GM19452 (cell line): Measurements from ENCODE around the gene FBLIM1.
"Not testable (repeated sequence)": the region's sequence is repeated elsewhere in the genome, so short reads cannot be mapped to it uniquely, and the experiment has no call there.

Experiments used
- ATAC-seq: cut with Tn5 transposase; IDR thresholded peaks from one replicate; pipeline ENCODE4 v1.9.1; 2021; ENCODE audit not compliant: unreplicated experiment

The FBLIM1 gene

GRCh38 chr1:15807549-15807948 is 49.0 kb downstream of the FBLIM1 start, which contains the start of gene UQCRHL:
Gene UQCRHL (minus strand): TSS chr1:15807649. CDS start chr1:15807649, 0 bp downstream.
- not testable (repeated sequence) for ATAC-seq

- no peak for ATAC-seq
Measured at GRCh38 chr1:15808955-15809354, 50.4 kb downstream of the FBLIM1 start.

- ATAC-seq: no peak
Measured at GRCh38 chr1:15810073-15810472, 51.5 kb downstream of the FBLIM1 start.

GRCh38 chr1:15816674-15817073 is 58.1 kb downstream of the FBLIM1 start:
- ATAC-seq: no peak

GRCh38 chr1:15820478-15820877 is 61.9 kb downstream of the FBLIM1 start:
- ATAC-seq: no peak

- no peak for ATAC-seq
Measured at GRCh38 chr1:15825800-15826199, 67.2 kb downstream of the FBLIM1 start.

GRCh38 chr1:15826810-15827507 is 68.4 kb downstream of the FBLIM1 start:
- ATAC-seq: no peak

GRCh38 chr1:15827567-15827966 is 69.0 kb downstream of the FBLIM1 start:
- not testable (repeated sequence) for ATAC-seq

GRCh38 chr1:15828931-15829330 is 70.3 kb downstream of the FBLIM1 start:
- not testable (repeated sequence) for ATAC-seq

- ATAC-seq: no peak
Measured at GRCh38 chr1:15830258-15830657, 71.7 kb downstream of the FBLIM1 start.

- no peak for ATAC-seq
Measured at GRCh38 chr1:15833069-15833679, 74.6 kb downstream of the FBLIM1 start.

- no peak for ATAC-seq
Measured at GRCh38 chr1:15833842-15834405, 75.3 kb downstream of the FBLIM1 start.

- ATAC-seq: peak; percentile 49
Measured at GRCh38 chr1:15834406-15835204, 76.0 kb downstream of the FBLIM1 start.

GRCh38 chr1:15835205-15835740 is 76.7 kb downstream of the FBLIM1 start:
- peak; percentile 3 for ATAC-seq

GRCh38 chr1:15835741-15836510 is 77.3 kb downstream of the FBLIM1 start:
- ATAC-seq: peak; percentile 39
